ENCODE data around the gene ITPR2. TPM values are rescaled to one million over a fixed set of nuclear protein-coding genes. Genes with fewer than 3 reads are reported as not detected.

Gene ITPR2
- total RNA-seq, 1 experiment from 2014 or later, result 26.0 TPM

- Histone ChIP-seq H3K36me3 (ENCODE audit: low read depth) (no peaks in the 10 kb centered on the region), H3K9me3 (ENCODE audit: insufficient read depth, low read depth) (no peaks in the 10 kb centered on the region), H2AFZ (no peak overlapping the region), H3K27ac (no peak overlapping the region), H3K4me2 (no peak overlapping the region), H3F3A (ENCODE audit: insufficient read depth, low read depth) (no peaks in the 10 kb centered on the region), H3K27me3 (ENCODE audit: insufficient read depth, low read depth) (no peaks in the 10 kb centered on the region), H3K79me2 (ENCODE audit: low read depth) (no peaks in the 10 kb centered on the region), H4K20me1 (ENCODE audit: insufficient read depth) (no peaks in the 10 kb centered on the region), H3K9me2 (ENCODE audit: insufficient read depth) (no peaks in the 10 kb centered on the region), H3K4me1 (replicated peaks; ENCODE audit: insufficient read depth) (no peaks in the 10 kb centered on the region), H3K4me3 (no peak overlapping the region)
- ChIA-PET POLR2A (ENCODE audit: unreplicated experiment) (interaction anchor here (0.6 to 0.7 kb wide), 2 partner anchors 26 to 485 kb away, joined by 3 to 5 read pairs; no protein-coding TSS in a partner anchor), CTCF (no interaction called here)
- TF ChIP-seq EZH2 (IDR thresholded peaks at IDR 0.05; ENCODE audit: low read depth) (no peak), CTCF (conservative IDR thresholded peaks at IDR 0.05) (no peak)
- DNase-seq, result no peak
- intact Hi-C loops (cut with micrococcal nuclease; ENCODE audit: unreplicated experiment), result no loop called here
- no TSS peak for BruUV-seq (replicated peaks)
Observed at GRCh38 chr12:26466726-26467125, 366.3 kb downstream of the ITPR2 start.

- H2AFZ ChIP-seq, result no peak overlapping the region
- H3K36me3 ChIP-seq (ENCODE audit: low read depth), result no peaks in the 10 kb centered on the region
- CTCF ChIA-PET, result no interaction called here
- H3K79me2 ChIP-seq (ENCODE audit: low read depth), result no peaks in the 10 kb centered on the region
- H3K27ac ChIP-seq, result no peak overlapping the region
- no peaks in the 10 kb centered on the region for H3K4me1 ChIP-seq (replicated peaks; ENCODE audit: insufficient read depth)
- POLR2A ChIA-PET (ENCODE audit: unreplicated experiment), result interaction anchor here (0.5 to 0.7 kb wide), 2 partner anchors 51 to 190 kb away, joined by 3 to 6 read pairs; no protein-coding TSS in a partner anchor
- no peaks in the 10 kb centered on the region for H3F3A ChIP-seq (ENCODE audit: insufficient read depth, low read depth)
- H3K9me2 ChIP-seq (ENCODE audit: insufficient read depth), result no peaks in the 10 kb centered on the region
- no peak for DNase-seq
- H4K20me1 ChIP-seq (ENCODE audit: insufficient read depth), result no peaks in the 10 kb centered on the region
- H3K4me2 ChIP-seq, result no peak overlapping the region
- H3K27me3 ChIP-seq (ENCODE audit: insufficient read depth, low read depth), result no peaks in the 10 kb centered on the region
- no peaks in the 10 kb centered on the region for H3K9me3 ChIP-seq (ENCODE audit: insufficient read depth, low read depth)
- intact Hi-C loops (cut with micrococcal nuclease; ENCODE audit: unreplicated experiment), result no loop called here
- no TSS peak for BruUV-seq (replicated peaks)
- H3K4me3 ChIP-seq, result no peak overlapping the region
- TF ChIP-seq CTCF (conservative IDR thresholded peaks at IDR 0.05) (no peak), EZH2 (IDR thresholded peaks at IDR 0.05; ENCODE audit: low read depth) (no peak)
Observed at GRCh38 chr12:26465419-26466097, 367.4 kb downstream of the ITPR2 start.

GRCh38 chr12:26461776-26462175 is 371.2 kb downstream of the ITPR2 start:
- Histone ChIP-seq H3K27me3 (ENCODE audit: insufficient read depth, low read depth) (no peaks in the 10 kb centered on the region), H3K79me2 (ENCODE audit: low read depth) (no peaks in the 10 kb centered on the region), H2AFZ (no peak overlapping the region), H3F3A (ENCODE audit: insufficient read depth, low read depth) (no peaks in the 10 kb centered on the region), H3K4me2 (no peak overlapping the region), H3K36me3 (ENCODE audit: low read depth) (no peaks in the 10 kb centered on the region), H3K4me1 (replicated peaks; ENCODE audit: insufficient read depth) (no peaks in the 10 kb centered on the region), H3K4me3 (no peak overlapping the region), H3K9me2 (ENCODE audit: insufficient read depth) (no peaks in the 10 kb centered on the region), H3K9me3 (ENCODE audit: insufficient read depth, low read depth) (no peaks in the 10 kb centered on the region), H3K27ac (no peak overlapping the region), H4K20me1 (ENCODE audit: insufficient read depth) (no peaks in the 10 kb centered on the region)
- TF ChIP-seq CTCF (conservative IDR thresholded peaks at IDR 0.05), result no peak
- TF ChIP-seq EZH2 (IDR thresholded peaks at IDR 0.05; ENCODE audit: low read depth), result no peak
- no TSS peak for BruUV-seq (replicated peaks)
- DNase-seq, result no peak
- intact Hi-C loops (cut with micrococcal nuclease; ENCODE audit: unreplicated experiment), result no loop called here
- CTCF ChIA-PET, result no interaction called here
- POLR2A ChIA-PET (ENCODE audit: unreplicated experiment), result no interaction called here

Data from PC-9 (cell line).